Tibial nerve (tissue), 3 donors: ENCODE results near the gene FGGY.

Source experiments
- CTCF ChIP-seq, 5 experiments: fragments of 200-600 bp in 3 of 5; fragments of 450-650 bp in 2 of 5; sonication (generic) in 3 of 5; IDR thresholded peaks; one replicate each; pipeline ENCODE4 v1.5.1; 2016 to 2019; ENCODE audit warnings: antibody characterized with exemption in 5 of 5, mild to moderate bottlenecking in 3 of 5, moderate library complexity in 2 of 5
- POLR2A ChIP-seq, 2 donors: fragments of 450-650 bp; IDR thresholded peaks; one replicate each; pipeline ENCODE4 v1.6.1; 2017; ENCODE audit warnings: antibody characterized with exemption in 2 of 2, mild to moderate bottlenecking in 2 of 2, moderate library complexity in 2 of 2

GRCh38 chr1:59499943-59500569 lies 203.2 kb downstream of the FGGY start:
- TF ChIP-seq CTCF (IDR thresholded peaks at IDR 0.05) = no peak
- no peak for TF ChIP-seq POLR2A (IDR thresholded peaks at IDR 0.05)
